HepG2 (cell line): ENCODE results near the gene CHN1. TPM values are rescaled to one million over a fixed set of nuclear protein-coding genes. Genes with fewer than 3 reads are reported as not detected.
A peak's percentile ranks its signal among the peaks of the same experiment; 100 is the strongest.

Source experiments
- ATAC-seq: fragments of 200-7000 bp; cut with Tn5 transposase; 3 replicates; pipeline ENCODE4 v1.9.1; 2020; ENCODE audit warnings: mild to moderate bottlenecking, moderate library complexity
- BruUV-seq: library from RNA; stranded (reverse); fragments of 400-500 nt; replicated peaks from 2 replicates; lab custom pipeline; 2021; lab: Mats Ljungman, UMichigan
- CTCF ChIA-PET: fragments of 300-600 bp; formaldehyde crosslinking; extraction: SDS; loops from one replicate; lab custom pipeline; 2021; ENCODE audit warnings: low total read pairs, inconsistent platforms, low intra/inter-chr PET ratio; lab: Yijun Ruan, JAX
- POLR2A ChIA-PET: fragments of 350-600 bp; sonication (Branson Sonifier 250); formaldehyde crosslinking; loops from one replicate; lab custom pipeline; 2020; ENCODE audit warnings: antibody characterized with exemption, inconsistent platforms; lab: Yijun Ruan, JAX
- DNase-seq: peaks from one replicate; pipeline ENCODE4 v3.0.0-alpha.2; 2015; ENCODE audit warnings: low spot score
- FAIRE-seq: peaks from 3 replicates; lab custom pipeline; 2011; peaks lifted over from hg19 to GRCh38; lab: Jason Lieb, UNC
- H2AFZ ChIP-seq: one replicate; pipeline ENCODE4 v1.6.1; 2011; ENCODE audit warnings: low read length, inconsistent platforms
- H3K27ac ChIP-seq: fragments of 300-600 bp; 3 replicates; pipeline ENCODE4 v1.8.0; 2011; ENCODE audit warnings: mixed run types, mild to moderate bottlenecking, mixed read lengths, low read length, inconsistent platforms; ENCODE audit not compliant: insufficient read depth; ENCODE audit errors: extremely low read length
- H3K27me3 ChIP-seq, 2 experiments: fragments of 200-600 bp in 1 of 2; 2 replicates in 1 of 2; 3 replicates in 1 of 2; pipeline versions ENCODE4 v1.6.0 to v1.8.0; 2011; ENCODE audit warnings: low read length in 2 of 2, mild to moderate bottlenecking in 2 of 2, moderate library complexity in 2 of 2, inconsistent platforms in 1 of 2; ENCODE audit not compliant: insufficient read depth in 2 of 2, control insufficient read depth in 1 of 2
- H3K36me3 ChIP-seq, 2 experiments: fragments of 200-600 bp in 1 of 2; replicated peaks in 1 of 2; 2 replicates in 1 of 2; 3 replicates in 1 of 2; pipeline versions ENCODE4 v1.5.1 to v1.8.0; 2011; ENCODE audit warnings: low read length in 2 of 2, inconsistent platforms in 1 of 2; ENCODE audit not compliant: insufficient read depth in 2 of 2, control insufficient read depth in 1 of 2
- H3K4me1 ChIP-seq: 2 replicates; pipeline ENCODE4 v1.5.1; 2012; ENCODE audit warnings: low read length, inconsistent platforms; ENCODE audit not compliant: insufficient read depth
- H3K4me2 ChIP-seq: 2 replicates; pipeline ENCODE4 v1.6.0; 2011; ENCODE audit warnings: low read depth, low read length, inconsistent platforms
- H3K4me3 ChIP-seq, 3 experiments: fragments of 200-600 bp in 1 of 3; sonication (generic), shearing (Covaris generic) in 1 of 3; replicated peaks in 1 of 3; 2 replicates each; pipeline ENCODE4 v1.5.1; 2011 to 2016; ENCODE audit warnings: low read length in 3 of 3, inconsistent platforms in 2 of 3, low read depth in 2 of 3, mild to moderate bottlenecking in 2 of 3, control low read depth in 1 of 3, mixed read lengths in 1 of 3; ENCODE audit not compliant: insufficient read depth in 1 of 3
- H3K79me2 ChIP-seq: one replicate; pipeline ENCODE4 v1.6.1; 2011; ENCODE audit warnings: low read length, inconsistent platforms; ENCODE audit not compliant: insufficient read depth
- H3K9ac ChIP-seq: 2 replicates; pipeline ENCODE4 v1.6.0; 2011; ENCODE audit warnings: mild to moderate bottlenecking, low read depth, low read length, inconsistent platforms; ENCODE audit not compliant: insufficient read depth
- H3K9me3 ChIP-seq: 2 replicates; pipeline ENCODE4 v1.5.1; 2012; ENCODE audit warnings: mild to moderate bottlenecking, low read length
- H4K20me1 ChIP-seq: 2 replicates; pipeline ENCODE4 v1.6.0; 2011; ENCODE audit warnings: inconsistent platforms, mild to moderate bottlenecking, low read length, moderate library complexity; ENCODE audit not compliant: insufficient read depth
- ATF4 ChIP-seq, 2 experiments: fragments of 450-650 bp in 1 of 2; sonication (generic) in 1 of 2; formaldehyde crosslinking; IDR thresholded peaks; 2 replicates each; pipeline versions ENCODE4 v1.5.0 to v1.8.0; 2020 to 2022; ENCODE audit warnings: mild to moderate bottlenecking in 1 of 2, missing genetic modification reagents in 1 of 2
- CENPBD1 ChIP-seq: sonication (generic); formaldehyde crosslinking; IDR thresholded peaks from 2 replicates; pipeline ENCODE4 v1.8.0; 2022; ENCODE audit warnings: missing genetic modification reagents, low read depth, mild to moderate bottlenecking, borderline replicate concordance
- FOXA3 ChIP-seq: IDR thresholded peaks from 2 replicates; pipeline ENCODE4 v1.6.1; 2016; ENCODE audit warnings: missing genetic modification reagents, missing compliant biosample characterization
- MAFG ChIP-seq: sonication (generic); formaldehyde crosslinking; IDR thresholded peaks from 2 replicates; pipeline ENCODE4 v1.5.1; 2020; ENCODE audit warnings: mild to moderate bottlenecking, missing genetic modification reagents
- PATZ1 ChIP-seq: sonication (generic); formaldehyde crosslinking; IDR thresholded peaks from 2 replicates; pipeline ENCODE4 v1.4.0; 2020; ENCODE audit warnings: missing genetic modification reagents
- RXRB ChIP-seq: IDR thresholded peaks from 2 replicates; pipeline ENCODE4 v1.6.1; 2016; ENCODE audit warnings: borderline replicate concordance, missing genetic modification reagents, missing compliant biosample characterization
- TBP ChIP-seq: sonication (generic); formaldehyde crosslinking; IDR thresholded peaks from 2 replicates; pipeline ENCODE4 v1.5.0; 2020; ENCODE audit warnings: missing genetic modification reagents
- TEAD3 ChIP-seq: optimal IDR thresholded peaks from 2 replicates; pipeline ENCODE3; 2016; ENCODE audit warnings: borderline replicate concordance
- YY1 ChIP-seq: IDR thresholded peaks from 2 replicates; pipeline ENCODE4 v1.6.1; 2011; ENCODE audit warnings: low read length, low read depth, moderate library complexity, mild to moderate bottlenecking; ENCODE audit not compliant: insufficient read depth, insufficient replicate concordance
- ZC3H13 ChIP-seq: sonication (generic); formaldehyde crosslinking; IDR thresholded peaks from 2 replicates; pipeline ENCODE4 v1.8.1; 2023; ENCODE audit warnings: mild to moderate bottlenecking, missing genetic modification reagents, moderate library complexity
- ZNF138 ChIP-seq: sonication (generic); formaldehyde crosslinking; IDR thresholded peaks from 2 replicates; pipeline ENCODE4 v1.5.0; 2020; ENCODE audit warnings: mild to moderate bottlenecking, low read depth, missing genetic modification reagents
- ZNF20 ChIP-seq: sonication (generic); formaldehyde crosslinking; IDR thresholded peaks from 2 replicates; pipeline ENCODE4 v1.4.0; 2020; ENCODE audit warnings: mild to moderate bottlenecking, moderate library complexity, missing genetic modification reagents
- ZNF430 ChIP-seq: sonication (generic); formaldehyde crosslinking; IDR thresholded peaks from 2 replicates; pipeline ENCODE4 v1.9.0; 2021; ENCODE audit warnings: mild to moderate bottlenecking, missing genetic modification reagents
- ZNF503 ChIP-seq: sonication (generic); formaldehyde crosslinking; IDR thresholded peaks from 2 replicates; pipeline ENCODE4 v1.4.0; 2020; ENCODE audit warnings: missing genetic modification reagents
- ZNF546 ChIP-seq: sonication (generic); formaldehyde crosslinking; conservative IDR thresholded peaks from 2 replicates; pipeline ENCODE4 v1.8.1; 2023; ENCODE audit warnings: mild to moderate bottlenecking, missing genetic modification reagents
- ZNF580 ChIP-seq: IDR thresholded peaks from 2 replicates; pipeline ENCODE4 v1.6.1; 2016; ENCODE audit warnings: low read depth, borderline replicate concordance
- ZNF589 ChIP-seq: sonication (generic); formaldehyde crosslinking; conservative IDR thresholded peaks from 2 replicates; pipeline ENCODE4 v1.8.0; 2022; ENCODE audit warnings: mild to moderate bottlenecking, moderate library complexity, missing genetic modification reagents
- WGBS: methylation state at CpG from one replicate; pipeline ENCODE4 v1.1.6; 2017; ENCODE audit warnings: low lambda C conversion rate; 5-methylcytosine and 5-hydroxymethylcytosine counted together
- in situ Hi-C: cut with HindIII; loops from 2 replicates; pipeline ENCODE4 v1.10.0; 2017; ENCODE audit warnings: low pct_unique_long_range_greater_than_20kb; ENCODE audit not compliant: extremely low pct_ligation_motif_present
- intact Hi-C: fragments of 100-400 bp; cut with micrococcal nuclease; formaldehyde crosslinking; loops from one replicate; pipeline ENCODE4 v1.10.0; 2022; ENCODE audit not compliant: unreplicated experiment
- polyA plus RNA-seq, 8 experiments: library from polyadenylated mRNA; depleted of rRNA in 3 of 8; stranded (reverse) in 7 of 8; unstranded in 1 of 8; fragments of >200 nt; fragmentation: Illumina TruSeq in 4 of 8; extraction: Trizol in 4 of 8; gene quantifications; 2 replicates each; pipeline versions ENCODE4 v1.2.1 to v1.2.3, GENCODE V29; 2011 to 2016; ENCODE audit warnings: low read depth in 4 of 8, missing spikeins in 1 of 8, mixed read lengths in 1 of 8; ENCODE audit not compliant: insufficient read depth in 1 of 8
- total RNA-seq, 5 experiments: library from RNA; depleted of rRNA; stranded (reverse); fragments of >200 nt; fragmentation: Illumina TruSeq; extraction: Trizol; gene quantifications; 2 replicates each; pipeline ENCODE4 v1.2.3, GENCODE V29; 2016; ENCODE audit warnings: low read depth in 1 of 5

Gene CHN1
- total and polyA plus RNA-seq, 2 of the 13 experiments (the other 11 are each of a cell fraction or from before 2014, with no cell fraction given), result 2.8 to 3.5 TPM

GRCh38 chr2:174800436-174801205, 204.6 kb downstream of the CHN1 start (continued):
- TF ChIP-seq ATF4 (CRISPR knock-in tag; IDR thresholded peaks at IDR 0.05) (no peak), TBP (CRISPR knock-in tag) (no peak), YY1 (no peak), PATZ1 (CRISPR knock-in tag) (no peak), ZNF20 (CRISPR knock-in tag) (no peak)

GRCh38 chr2:174798801-174799200, 206.4 kb downstream of the CHN1 start:
- ChIA-PET POLR2A (no interaction called here), CTCF (no interaction called here)
- FAIRE-seq (no peak), DNase-seq (no peak)
- Histone ChIP-seq H4K20me1 (no peaks in the 10 kb centered on the region), H3K4me1 (no peaks in the 10 kb centered on the region), H3K9me3 (no peaks in the 10 kb centered on the region), H3K27ac (no peak overlapping the region), H3K36me3 (no peaks in the 10 kb centered on the region), H3K27me3 (peaks cover 0 to 3% of the 10 kb centered on the region in 2 experiments; a peak in 3 of 5 replicates), H3K4me3 (no peak overlapping the region), H2AFZ (no peak overlapping the region)
- intact Hi-C loops, result no loop called here
- WGBS, result 30% methylated on average over 1 of the region's 1 CpG
- TF ChIP-seq FOXA3 (no peak), ZNF503 (CRISPR knock-in tag) (no peak), ZNF430 (CRISPR knock-in tag) (no peak), TEAD3 (CRISPR knock-in tag) (no peak), ZNF589 (no peak), ZNF138 (CRISPR knock-in tag) (no peak), ZNF546 (no peak), MAFG (CRISPR knock-in tag) (no peak), CENPBD1 (CRISPR knock-in tag) (no peak), RXRB (no peak), ZC3H13 (CRISPR knock-in tag) (no peak), ZNF580 (CRISPR knock-in tag) (no peak)
- TF ChIP-seq, all 625 proteins: peak for 0
- no TSS peak for BruUV-seq
- in situ Hi-C loops, result no loop called here
- Histone ChIP-seq H3K4me2 (no peak overlapping the region), H3K79me2 (no peaks in the 10 kb centered on the region), H3K9ac (no peak overlapping the region)
- ATAC-seq, result peak; percentile 47; the same call in 1 of the 3 replicates
